HepG2 (cell line): Measurements from ENCODE around the gene MSTO1. TPM values are rescaled to one million over a fixed set of nuclear protein-coding genes. Genes with fewer than 3 reads are reported as not detected.

Experiments
- ADNP ChIP-seq: sonication (generic); formaldehyde crosslinking; IDR thresholded peaks from 2 replicates; pipeline ENCODE4 v1.4.0; 2020; ENCODE audit warnings: missing genetic modification reagents
- CBFB ChIP-seq: sonication (generic); formaldehyde crosslinking; IDR thresholded peaks from 2 replicates; pipeline ENCODE4 v1.4.0; 2020; ENCODE audit warnings: missing genetic modification reagents
- DMTF1 ChIP-seq: sonication (generic); formaldehyde crosslinking; IDR thresholded peaks from 2 replicates; pipeline ENCODE4 v1.4.0; 2020; ENCODE audit warnings: mild to moderate bottlenecking, missing genetic modification reagents
- FOXO1 ChIP-seq: sonication (generic); formaldehyde crosslinking; IDR thresholded peaks from 2 replicates; pipeline ENCODE4 v1.4.0; 2020; ENCODE audit warnings: missing genetic modification reagents
- MAZ ChIP-seq, 2 experiments: sonication (generic) in 1 of 2; formaldehyde crosslinking in 1 of 2; IDR thresholded peaks; 2 replicates each; pipeline versions ENCODE4 v1.5.0 to v1.6.1; 2012 to 2020; ENCODE audit warnings: low read depth in 2 of 2, mild to moderate bottlenecking in 2 of 2, borderline replicate concordance in 1 of 2, improper control_type of control experiment in 1 of 2, low read length in 1 of 2, missing genetic modification reagents in 1 of 2, moderate library complexity in 1 of 2
- NR3C1 ChIP-seq: sonication (generic); formaldehyde crosslinking; IDR thresholded peaks from 2 replicates; pipeline ENCODE4 v1.4.0; 2020; ENCODE audit warnings: missing genetic modification reagents
- PCBP1 ChIP-seq: fragments of 200-400 bp; formaldehyde crosslinking; IDR thresholded peaks from 2 replicates; pipeline ENCODE4 v1.6.1; 2017; ENCODE audit warnings: mild to moderate bottlenecking, low read depth, low read length, borderline replicate concordance
- RELA ChIP-seq: sonication (generic); formaldehyde crosslinking; IDR thresholded peaks from 2 replicates; pipeline ENCODE4 v1.4.0; 2020; ENCODE audit warnings: missing genetic modification reagents
- SNAPC2 ChIP-seq: sonication (generic); formaldehyde crosslinking; IDR thresholded peaks from 2 replicates; pipeline ENCODE4 v1.8.1; 2022; ENCODE audit warnings: mild to moderate bottlenecking, missing genetic modification reagents
- ZBTB1 ChIP-seq: sonication (generic); formaldehyde crosslinking; IDR thresholded peaks from 2 replicates; pipeline ENCODE4 v1.4.0; 2020; ENCODE audit warnings: missing genetic modification reagents, borderline replicate concordance
- ZBTB38 ChIP-seq: sonication (generic); formaldehyde crosslinking; IDR thresholded peaks from 2 replicates; pipeline ENCODE4 v1.5.1; 2020; ENCODE audit warnings: mild to moderate bottlenecking, missing genetic modification reagents
- ZNF337 ChIP-seq: sonication (generic); formaldehyde crosslinking; IDR thresholded peaks from 2 replicates; pipeline ENCODE4 v1.5.1; 2020; ENCODE audit warnings: missing genetic modification reagents, low read depth, mild to moderate bottlenecking, borderline replicate concordance
- ZNF629 ChIP-seq: sonication (generic); formaldehyde crosslinking; conservative IDR thresholded peaks from 2 replicates; pipeline ENCODE4 v1.5.0; 2020; ENCODE audit warnings: missing genetic modification reagents
- ZNF646 ChIP-seq: sonication (generic); formaldehyde crosslinking; IDR thresholded peaks from 2 replicates; pipeline ENCODE4 v1.9.0; 2021; ENCODE audit warnings: mild to moderate bottlenecking, missing genetic modification reagents
- ZNF784 ChIP-seq: sonication (generic); formaldehyde crosslinking; IDR thresholded peaks from 2 replicates; pipeline ENCODE4 v1.5.1; 2020; ENCODE audit warnings: missing genetic modification reagents, mild to moderate bottlenecking, borderline replicate concordance
- polyA plus RNA-seq, 8 experiments: library from polyadenylated mRNA; depleted of rRNA in 3 of 8; stranded (reverse) in 7 of 8; unstranded in 1 of 8; fragments of >200 nt; fragmentation: Illumina TruSeq in 4 of 8; extraction: Trizol in 4 of 8; gene quantifications; 2 replicates each; pipeline versions ENCODE4 v1.2.1 to v1.2.3, GENCODE V29; 2011 to 2016; ENCODE audit warnings: low read depth in 4 of 8, missing spikeins in 1 of 8, mixed read lengths in 1 of 8; ENCODE audit not compliant: insufficient read depth in 1 of 8
- total RNA-seq, 5 experiments: library from RNA; depleted of rRNA; stranded (reverse); fragments of >200 nt; fragmentation: Illumina TruSeq; extraction: Trizol; gene quantifications; 2 replicates each; pipeline ENCODE4 v1.2.3, GENCODE V29; 2016; ENCODE audit warnings: low read depth in 1 of 5

Gene MSTO1
- total and polyA plus RNA-seq, 2 of the 13 experiments (the other 11 are each of a cell fraction or from before 2014, with no cell fraction given): 19.1 to 25.3 TPM

GRCh38 chr1:155609515-155610256, at the start of gene MSTO1 (continued):
- TF ChIP-seq CBFB: no peak
- no peak for TF ChIP-seq SNAPC2
- TF ChIP-seq ZBTB38 (CRISPR knock-in tag): no peak
- TF ChIP-seq DMTF1 (CRISPR knock-in tag): no peak
- TF ChIP-seq ZNF646 (CRISPR knock-in tag): no peak
- TF ChIP-seq PCBP1: no peak
- TF ChIP-seq NR3C1 (CRISPR knock-in tag): no peak
- TF ChIP-seq ZNF629 (CRISPR knock-in tag): no peak
- TF ChIP-seq ZNF784 (CRISPR knock-in tag): no peak
- no peak for TF ChIP-seq ZNF337 (CRISPR knock-in tag)
- TF ChIP-seq FOXO1: no peak
- TF ChIP-seq RELA (CRISPR knock-in tag): no peak
- TF ChIP-seq MAZ (IDR thresholded peaks at IDR 0.05; ENCODE audit: borderline replicate concordance, low read depth, low read length): no peak; the same call in 1 of the 2 replicates
- TF ChIP-seq MAZ (CRISPR knock-in tag; IDR thresholded peaks at IDR 0.05; ENCODE audit: low read depth): no peak
- no peak for TF ChIP-seq ZBTB1
- TF ChIP-seq ADNP (CRISPR knock-in tag): no peak
